Measurements from ENCODE around the gene UQCRC2.

GRCh38 chr16:22003195-22003594 lies 50.0 kb downstream of the UQCRC2 start:
- TF ChIP-seq POLR2A (IDR thresholded peaks at IDR 0.05; ENCODE audit: low read depth, low read length) = no peak
- TF ChIP-seq POLR2AphosphoS5 (IDR thresholded peaks at IDR 0.05; ENCODE audit: low read depth, low read length) = no peak
- TF ChIP-seq TAF1 (IDR thresholded peaks at IDR 0.05; ENCODE audit: borderline replicate concordance, low read depth, low read length) = no peak
